Sigmoid colon (tissue), 4 donors: ENCODE results near the gene MPPED1.

Source experiments
- EP300 ChIP-seq, 4 donors: sonication (generic); formaldehyde crosslinking; IDR thresholded peaks; one replicate each; pipeline ENCODE4 v1.6.1; 2017; ENCODE audit warnings: antibody characterized with exemption in 4 of 4
- POLR2A ChIP-seq, 2 donors: fragments of 450-650 bp; IDR thresholded peaks; one replicate each; pipeline ENCODE4 v1.6.1; 2016; ENCODE audit warnings: antibody characterized with exemption in 2 of 2, mild to moderate bottlenecking in 2 of 2, moderate library complexity in 2 of 2
- POLR2AphosphoS5 ChIP-seq, 4 donors: sonication (generic); formaldehyde crosslinking; IDR thresholded peaks; one replicate each; pipeline ENCODE4 v1.6.1; 2017; ENCODE audit warnings: antibody characterized with exemption in 4 of 4
- TF ChIP-seq, protein P1 (sequence below), 4 experiments: fragments of 450-650 bp in 3 of 4; fragments of 200-600 bp in 1 of 4; IDR thresholded peaks; one replicate each; pipeline ENCODE4 v1.5.1; 2016 to 2019; ENCODE audit warnings: antibody characterized with exemption in 4 of 4, mild to moderate bottlenecking in 3 of 4, moderate library complexity in 2 of 4

- TF ChIP-seq POLR2A (IDR thresholded peaks at IDR 0.05) (no peak), EP300 (IDR thresholded peaks at IDR 0.05) (no peak), POLR2AphosphoS5 (IDR thresholded peaks at IDR 0.05) (no peak)
- TF ChIP-seq, protein P1, sequence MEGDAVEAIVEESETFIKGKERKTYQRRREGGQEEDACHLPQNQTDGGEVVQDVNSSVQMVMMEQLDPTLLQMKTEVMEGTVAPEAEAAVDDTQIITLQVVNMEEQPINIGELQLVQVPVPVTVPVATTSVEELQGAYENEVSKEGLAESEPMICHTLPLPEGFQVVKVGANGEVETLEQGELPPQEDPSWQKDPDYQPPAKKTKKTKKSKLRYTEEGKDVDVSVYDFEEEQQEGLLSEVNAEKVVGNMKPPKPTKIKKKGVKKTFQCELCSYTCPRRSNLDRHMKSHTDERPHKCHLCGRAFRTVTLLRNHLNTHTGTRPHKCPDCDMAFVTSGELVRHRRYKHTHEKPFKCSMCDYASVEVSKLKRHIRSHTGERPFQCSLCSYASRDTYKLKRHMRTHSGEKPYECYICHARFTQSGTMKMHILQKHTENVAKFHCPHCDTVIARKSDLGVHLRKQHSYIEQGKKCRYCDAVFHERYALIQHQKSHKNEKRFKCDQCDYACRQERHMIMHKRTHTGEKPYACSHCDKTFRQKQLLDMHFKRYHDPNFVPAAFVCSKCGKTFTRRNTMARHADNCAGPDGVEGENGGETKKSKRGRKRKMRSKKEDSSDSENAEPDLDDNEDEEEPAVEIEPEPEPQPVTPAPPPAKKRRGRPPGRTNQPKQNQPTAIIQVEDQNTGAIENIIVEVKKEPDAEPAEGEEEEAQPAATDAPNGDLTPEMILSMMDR (IDR thresholded peaks at IDR 0.05): no peak
These were observed 27.7 kb downstream of the MPPED1 start for GRCh38 chr22:43439368-43440103.
